GM23248 (cell line): ENCODE data around the gene EP400. TPM values are rescaled to one million over a fixed set of nuclear protein-coding genes. Genes with fewer than 3 reads are reported as not detected.

Experiments
- DNase-seq: peaks from one replicate; pipeline ENCODE4 v3.0.0-alpha.2; 2015
- H2AFZ ChIP-seq: fragments of 200-600 bp; sonication (generic); 2 replicates; pipeline ENCODE4 v1.6.1; 2016; ENCODE audit warnings: antibody characterized with exemption
- H3F3A ChIP-seq: fragments of 200-600 bp; sonication (generic); 2 replicates; pipeline ENCODE4 v1.6.1; 2016; ENCODE audit warnings: mild to moderate bottlenecking, antibody characterized with exemption, mixed run types; ENCODE audit not compliant: insufficient read depth
- H3K27ac ChIP-seq: fragments of 200-600 bp; sonication (generic); 2 replicates; pipeline ENCODE4 v1.5.1; 2016; ENCODE audit warnings: mild to moderate bottlenecking
- H3K27me3 ChIP-seq: fragments of 200-600 bp; sonication (generic); replicated peaks from 2 replicates; pipeline ENCODE4 v1.6.1; 2016; ENCODE audit warnings: mild to moderate bottlenecking; ENCODE audit not compliant: insufficient read depth
- H3K36me3 ChIP-seq: fragments of 200-600 bp; sonication (generic); 2 replicates; pipeline ENCODE4 v1.6.1; 2016; ENCODE audit warnings: low read depth, mild to moderate bottlenecking
- H3K4me1 ChIP-seq: fragments of 200-600 bp; sonication (generic); 2 replicates; pipeline ENCODE4 v1.6.1; 2016; ENCODE audit warnings: mild to moderate bottlenecking; ENCODE audit not compliant: insufficient read depth
- H3K4me2 ChIP-seq: fragments of 200-600 bp; sonication (generic); one replicate; pipeline ENCODE4 v1.6.1; 2016; ENCODE audit warnings: mild to moderate bottlenecking; ENCODE audit not compliant: unreplicated experiment
- H3K4me3 ChIP-seq: fragments of 200-600 bp; sonication (generic); 2 replicates; pipeline ENCODE4 v1.5.1; 2016; ENCODE audit warnings: mild to moderate bottlenecking
- H3K79me2 ChIP-seq: fragments of 200-600 bp; sonication (generic); 2 replicates; pipeline ENCODE4 v1.6.1; 2016; ENCODE audit warnings: mild to moderate bottlenecking; ENCODE audit not compliant: insufficient read depth
- H3K9ac ChIP-seq: fragments of 200-600 bp; sonication (generic); 2 replicates; pipeline ENCODE4 v1.6.1; 2016; ENCODE audit warnings: mild to moderate bottlenecking
- H3K9me2 ChIP-seq: fragments of 200-600 bp; sonication (generic); 2 replicates; pipeline ENCODE4 v1.6.1; 2016; ENCODE audit warnings: mixed run types, mild to moderate bottlenecking, moderate library complexity; ENCODE audit not compliant: insufficient read depth
- H3K9me3 ChIP-seq: fragments of 200-600 bp; sonication (generic); one replicate; pipeline ENCODE4 v1.6.1; 2017; ENCODE audit warnings: low read depth
- H4K20me1 ChIP-seq: fragments of 200-600 bp; sonication (generic); 2 replicates; pipeline ENCODE4 v1.6.0; 2016; ENCODE audit not compliant: insufficient read depth
- EZH2 ChIP-seq: fragments of 200-600 bp; sonication (generic); IDR thresholded peaks from 2 replicates; pipeline ENCODE4 v1.6.1; 2018; ENCODE audit warnings: antibody characterized with exemption, mild to moderate bottlenecking; ENCODE audit not compliant: insufficient read depth, poor library complexity, severe bottlenecking
- EZH2phosphoT487 ChIP-seq: fragments of 200-600 bp; sonication (generic); IDR thresholded peaks from 2 replicates; pipeline ENCODE4 v1.6.1; 2018; ENCODE audit warnings: antibody characterized with exemption, moderate library complexity, mild to moderate bottlenecking, low read depth; ENCODE audit not compliant: insufficient read depth
- WGBS, 2 experiments: methylation state at CpG; one replicate each; pipeline ENCODE4 v1.1.6; 2015 to 2017; ENCODE audit warnings: low lambda C conversion rate in 2 of 2, low coverage in 1 of 2; ENCODE audit errors: missing lambda C conversion rate in 2 of 2; 5-methylcytosine and 5-hydroxymethylcytosine counted together
- in situ Hi-C: fragments of 300-500 bp; cut with MboI; formaldehyde crosslinking; loops from 2 replicates; pipeline ENCODE4 v1.15.0; 2020
- polyA plus RNA-seq: library from polyadenylated mRNA; unstranded; fragments of >200 nt; fragmentation: Nextera tagmentation; extraction: Ambion mirVana; gene quantifications from 2 replicates; pipeline ENCODE4 v1.2.1, GENCODE V29; 2016
- total RNA-seq: library from RNA; depleted of rRNA; stranded (reverse); fragments of >200 nt; shearing (Covaris generic); gene quantifications from 2 replicates; pipeline ENCODE4 v1.2.3, GENCODE V29; 2014

The EP400 gene
- total and polyA plus RNA-seq, 2 experiments from 2014 or later, result 8.6 to 9.4 TPM

GRCh38 chr12:132021031-132021871 lies 71.5 kb downstream of the EP400 start:
- H4K20me1 ChIP-seq, result no peaks in the 10 kb centered on the region
- H3K27me3 ChIP-seq, result no peaks in the 10 kb centered on the region
- no peaks in the 10 kb centered on the region for H3K9me2 ChIP-seq
- H3K4me3 ChIP-seq, result no peak overlapping the region
- H3K79me2 ChIP-seq, result no peaks in the 10 kb centered on the region; the same call in 1 of the 2 replicates
- H3F3A ChIP-seq, result no peaks in the 10 kb centered on the region
- TF ChIP-seq EZH2 (no peak), EZH2phosphoT487 (no peak)
- H3K9ac ChIP-seq, result no peak overlapping the region
- no peak overlapping the region for H3K27ac ChIP-seq
- H3K36me3 ChIP-seq, result peaks cover 29% of the 10 kb centered on the region
- no peak overlapping the region for H3K4me2 ChIP-seq
- no peaks in the 10 kb centered on the region for H3K9me3 ChIP-seq
- no peaks in the 10 kb centered on the region for H3K4me1 ChIP-seq
- no peak for DNase-seq
- 96% methylated on average over 30 of the region's 30 CpGs for WGBS, 2 experiments
- H2AFZ ChIP-seq, result no peak overlapping the region
- in situ Hi-C loops, result no loop called here

DNA sequence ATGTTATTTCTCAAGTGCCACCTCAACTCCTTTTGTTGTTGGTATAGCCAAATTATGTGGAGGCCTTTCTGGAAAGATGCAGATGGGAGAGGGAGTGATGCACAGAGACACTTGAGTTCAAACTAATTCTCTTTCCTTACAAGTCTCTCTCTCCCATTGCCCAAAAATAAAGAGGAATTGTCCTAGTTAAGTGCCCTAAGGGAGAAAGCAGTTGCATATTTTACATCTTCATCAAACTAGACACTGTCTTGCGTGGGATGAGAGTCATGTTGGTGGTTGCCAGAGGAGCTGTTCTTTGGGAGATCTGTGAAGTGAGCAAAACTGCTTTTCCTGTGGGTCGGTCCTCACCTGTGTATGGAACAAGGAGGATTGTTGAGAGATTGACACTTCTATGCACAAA lies 72.2 kb downstream of the EP400 start:
- H3F3A ChIP-seq, result no peaks in the 10 kb centered on the region
- H3K36me3 ChIP-seq, result peaks cover 29% of the 10 kb centered on the region
- H3K4me3 ChIP-seq, result no peak overlapping the region
- no peak overlapping the region for H2AFZ ChIP-seq
- DNase-seq, result peak; percentile 9
- no peak overlapping the region for H3K9ac ChIP-seq
- no peaks in the 10 kb centered on the region for H3K79me2 ChIP-seq
- 70 to 77% methylated on average over 2 of the region's 2 CpGs for WGBS, 2 experiments
- no peak for TF ChIP-seq EZH2
- TF ChIP-seq EZH2phosphoT487, result no peak
- H3K9me3 ChIP-seq, result no peaks in the 10 kb centered on the region
- H3K4me2 ChIP-seq, result no peak overlapping the region
- H3K9me2 ChIP-seq, result no peaks in the 10 kb centered on the region
- no peaks in the 10 kb centered on the region for H3K4me1 ChIP-seq
- H3K27me3 ChIP-seq, result no peaks in the 10 kb centered on the region
- no peaks in the 10 kb centered on the region for H4K20me1 ChIP-seq
- in situ Hi-C loops, result no loop called here
- H3K27ac ChIP-seq, result no peak overlapping the region

- no peaks in the 10 kb centered on the region for H3K9me2 ChIP-seq
- H2AFZ ChIP-seq, result no peak overlapping the region
- no peaks in the 10 kb centered on the region for H3K9me3 ChIP-seq
- TF ChIP-seq EZH2 (no peak), EZH2phosphoT487 (no peak)
- H3K79me2 ChIP-seq, result no peaks in the 10 kb centered on the region
- H3K4me2 ChIP-seq, result no peak overlapping the region
- H3K4me3 ChIP-seq, result no peak overlapping the region
- H3K4me1 ChIP-seq, result no peaks in the 10 kb centered on the region
- no peak for DNase-seq
- no peak overlapping the region for H3K27ac ChIP-seq
- no peaks in the 10 kb centered on the region for H4K20me1 ChIP-seq
- no peak overlapping the region for H3K9ac ChIP-seq
- no peaks in the 10 kb centered on the region for H3K27me3 ChIP-seq
- no peaks in the 10 kb centered on the region for H3F3A ChIP-seq
- 98% methylated on average over 11 of the region's 11 CpGs for WGBS, 2 experiments
- peaks cover 33% of the 10 kb centered on the region for H3K36me3 ChIP-seq
- in situ Hi-C loops, result no loop called here
These were observed 73.9 kb downstream of the EP400 start for GRCh38 chr12:132023658-132024057.

DNA sequence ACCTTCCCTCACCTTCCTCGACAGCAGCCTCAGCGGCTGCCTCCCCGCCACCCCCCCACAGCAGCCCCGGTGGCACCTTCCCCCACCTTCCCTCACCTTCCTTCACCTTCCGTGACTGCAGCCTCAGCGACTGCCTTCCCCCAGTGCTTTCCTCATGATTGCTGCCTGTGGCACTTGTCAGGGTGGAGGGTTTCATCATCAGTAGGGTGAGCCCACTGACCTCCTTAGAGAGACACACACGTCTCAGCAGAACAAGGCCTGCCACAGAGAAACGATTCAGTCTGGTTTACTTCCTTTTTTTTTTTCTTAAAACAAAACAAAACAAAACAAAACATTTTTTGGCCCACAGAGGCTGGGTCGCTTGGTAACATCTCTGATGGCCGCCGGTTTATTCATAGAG lies 75.0 kb downstream of the EP400 start:
- Histone ChIP-seq H3K4me2 (no peak overlapping the region), H3K27ac (no peak overlapping the region), H2AFZ (no peak overlapping the region), H3F3A (no peaks in the 10 kb centered on the region), H3K4me3 (no peak overlapping the region), H3K36me3 (peaks cover 30% of the 10 kb centered on the region; the same call in 1 of the 2 replicates), H4K20me1 (no peaks in the 10 kb centered on the region), H3K27me3 (no peaks in the 10 kb centered on the region), H3K9ac (no peak overlapping the region), H3K79me2 (no peaks in the 10 kb centered on the region), H3K9me3 (no peaks in the 10 kb centered on the region), H3K4me1 (no peaks in the 10 kb centered on the region), H3K9me2 (no peaks in the 10 kb centered on the region)
- DNase-seq, result no peak
- WGBS, 2 experiments, result 81 to 90% methylated on average over 7 to 11 of the region's 11 CpGs
- no peak for TF ChIP-seq EZH2
- no peak for TF ChIP-seq EZH2phosphoT487
- in situ Hi-C loops, result no loop called here
